ENCODE data around the gene TRAM2.

The TRAM2 gene

DNA sequence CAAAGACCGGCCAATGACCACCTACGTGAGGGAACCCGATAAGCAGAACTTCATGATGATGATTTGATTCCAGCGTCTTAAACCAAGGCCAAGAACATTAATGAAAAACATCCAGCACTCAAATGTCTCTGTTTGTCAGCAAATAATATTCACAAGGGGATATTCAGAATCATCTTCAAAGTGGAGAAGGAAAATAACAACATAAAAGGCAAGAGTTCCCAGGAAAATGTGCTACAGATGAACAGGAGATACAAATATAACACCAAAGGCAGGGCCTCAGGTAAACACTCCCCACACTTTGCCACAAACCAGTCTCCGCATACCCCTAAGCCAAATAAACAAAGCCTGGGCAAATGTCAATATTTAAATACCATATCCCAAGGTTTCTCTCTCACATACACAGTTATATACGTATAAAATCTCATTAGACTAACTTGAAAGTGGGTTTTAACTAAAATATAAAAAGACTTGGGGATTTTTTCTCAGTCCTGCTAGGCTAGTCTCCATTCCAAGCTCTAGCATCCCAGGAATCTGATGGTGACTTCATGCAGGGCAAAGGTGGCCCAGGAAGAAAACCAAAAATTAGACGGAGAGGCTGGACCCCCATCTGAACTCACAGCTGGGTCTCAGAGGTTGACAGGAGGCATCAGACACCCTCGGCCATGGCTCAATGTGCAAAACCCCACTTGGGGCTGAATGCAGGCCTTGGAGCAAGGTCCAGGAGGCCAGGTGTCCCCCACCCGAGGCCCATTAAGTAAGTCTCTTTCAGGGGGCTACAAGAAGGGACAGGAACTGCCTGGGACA is 32.1 kb downstream of the TRAM2 start:
- DNase-seq = no peak

DNA sequence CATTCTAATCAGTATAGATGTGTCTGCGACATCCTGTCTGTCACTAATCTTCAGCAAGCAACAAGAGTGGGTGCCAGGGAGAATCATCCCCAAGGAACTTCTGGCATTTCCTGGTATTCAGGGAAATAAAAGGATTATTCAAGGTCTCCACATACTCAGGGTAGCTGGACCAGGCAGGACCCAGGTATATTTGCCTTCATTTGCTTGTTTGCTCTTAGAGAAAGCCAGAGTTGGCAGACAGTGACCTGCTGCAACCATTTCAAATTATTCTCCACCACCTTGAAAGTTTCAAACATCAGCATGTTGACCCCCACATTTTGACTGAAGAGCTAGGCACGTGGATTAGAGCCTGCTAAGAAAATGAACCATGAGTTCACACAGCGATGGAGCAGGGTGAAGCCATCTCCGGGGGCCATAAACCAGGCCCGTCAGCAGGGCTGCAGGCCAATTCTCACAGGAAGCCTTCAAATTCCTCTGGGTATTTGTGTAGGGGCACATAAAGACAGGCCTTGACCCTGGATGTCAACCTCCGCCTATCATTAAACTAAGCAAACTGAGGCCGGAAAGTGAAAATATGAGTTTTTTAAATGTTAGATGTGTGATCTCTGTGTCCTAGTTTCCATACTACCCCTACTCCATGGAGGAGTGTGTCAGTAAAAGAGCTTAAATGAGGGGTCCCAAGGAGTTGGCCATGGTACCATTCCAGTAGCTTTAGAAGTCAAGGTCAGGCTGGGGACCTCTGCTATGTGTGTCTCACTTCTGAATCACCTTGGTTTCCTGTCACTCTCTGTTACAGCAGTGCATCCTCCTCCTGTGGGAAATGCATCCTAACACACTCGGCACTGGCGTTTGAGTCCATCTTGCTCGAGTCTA is 32.9 kb downstream of the TRAM2 start:
- DNase-seq = no peak

DNA sequence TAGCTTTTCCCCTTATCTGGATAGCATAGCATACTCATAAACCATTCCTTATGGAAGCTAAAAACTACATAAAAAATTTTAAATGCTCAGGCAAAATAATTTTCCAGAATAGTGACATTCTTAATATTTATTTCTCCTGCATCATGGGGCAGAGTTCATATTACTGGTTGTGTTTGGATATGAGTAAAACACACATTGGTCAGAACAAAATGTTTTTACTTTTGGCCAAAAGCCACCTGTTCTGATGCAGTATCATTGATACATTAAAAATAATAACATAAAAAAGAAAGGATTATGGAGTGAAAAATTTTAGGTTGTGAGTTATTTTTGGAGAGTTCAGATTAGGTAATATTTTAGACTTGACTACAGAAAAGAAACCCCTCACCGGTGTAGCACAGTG is 33.6 kb downstream of the TRAM2 start:
- DNase-seq = no peak

DNA sequence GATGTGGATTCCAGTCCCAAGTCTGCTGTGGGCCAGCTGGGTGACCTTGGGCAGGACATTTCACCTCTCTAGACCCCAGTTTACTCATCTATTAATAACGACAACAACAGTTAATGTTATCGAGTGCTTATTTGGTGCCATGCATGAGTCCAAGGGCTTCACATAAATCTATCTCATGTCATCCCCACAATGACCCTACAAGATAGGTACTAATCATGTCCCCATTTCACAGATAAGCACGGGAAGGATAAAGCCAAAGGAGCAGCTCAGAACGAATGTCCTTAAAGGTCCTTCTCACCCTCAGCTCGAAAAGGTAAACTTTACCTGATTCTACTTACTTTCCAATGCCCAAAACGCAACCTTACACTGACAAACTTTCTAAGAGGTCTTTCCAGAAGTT is 35.7 kb downstream of the TRAM2 start:
- DNase-seq = no peak

DNA sequence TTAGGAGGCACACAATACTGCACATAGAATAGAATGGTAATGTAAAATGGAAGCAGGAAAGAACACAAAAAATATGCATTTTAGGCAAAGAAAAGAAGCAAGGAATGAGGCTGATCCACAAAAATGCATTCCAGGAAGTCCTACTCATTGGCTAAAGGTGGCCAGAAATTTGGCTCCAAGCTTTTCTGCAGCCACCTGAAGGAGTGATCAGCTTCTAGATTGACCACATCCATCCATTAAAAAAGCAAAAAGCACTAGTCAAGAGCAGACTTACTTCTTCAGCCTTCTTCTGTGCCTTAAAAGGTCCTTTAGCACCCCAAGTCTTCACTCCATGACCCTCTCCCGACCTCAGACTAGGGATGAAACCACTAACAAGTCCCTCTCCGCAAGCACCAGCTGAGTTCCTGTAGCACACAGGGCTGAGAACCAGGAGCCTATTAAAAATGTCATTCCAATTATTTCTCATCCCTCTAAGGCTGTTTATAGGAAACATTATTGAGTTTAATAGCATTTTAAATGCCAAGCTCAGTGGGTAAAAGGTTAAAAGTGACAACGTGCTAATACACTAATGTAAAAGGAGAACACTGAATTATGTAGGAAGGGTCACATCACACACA is 36.5 kb downstream of the TRAM2 start:
- no peak for DNase-seq

DNA sequence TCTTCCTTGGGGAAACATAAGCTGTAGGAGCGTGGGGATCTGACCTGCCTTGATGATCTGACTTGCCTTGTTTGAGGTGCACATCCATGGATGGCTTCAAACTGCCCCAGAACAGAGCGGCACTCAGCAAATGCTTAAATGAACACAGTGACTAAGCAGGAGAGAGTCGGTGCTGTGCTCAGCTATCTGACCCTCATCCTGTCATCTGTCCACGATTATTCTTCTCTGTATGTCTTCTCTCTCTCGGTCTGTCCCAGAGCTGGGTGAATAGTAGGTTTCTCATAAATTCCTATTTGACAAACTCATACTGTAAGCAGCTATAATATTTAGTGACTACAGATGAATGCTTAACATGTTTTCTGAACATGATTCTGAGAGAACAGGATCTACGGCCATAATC is 37.3 kb downstream of the TRAM2 start:
- no peak for DNase-seq

DNA sequence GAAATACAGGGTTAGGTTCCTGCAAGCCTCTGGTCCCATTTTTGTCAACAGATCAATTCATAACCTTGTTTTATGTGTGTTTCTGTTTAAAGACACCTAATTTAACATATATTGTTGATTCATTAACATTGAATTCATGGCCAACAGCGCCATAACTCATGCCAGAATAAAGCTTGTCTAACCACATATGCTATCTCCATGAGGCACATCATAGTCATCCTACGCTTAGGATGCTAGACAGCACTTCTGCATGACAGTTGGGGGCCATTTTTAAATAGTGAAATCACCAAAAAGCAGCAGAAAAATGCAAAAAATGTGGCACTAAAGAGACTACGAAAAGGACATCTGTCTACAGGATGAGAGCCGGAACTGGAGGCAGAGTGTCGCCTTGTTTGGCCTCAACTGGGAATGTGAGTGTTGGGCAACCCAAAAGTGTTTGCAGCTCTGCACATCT is 37.9 kb downstream of the TRAM2 start:
- no peak for DNase-seq

DNA sequence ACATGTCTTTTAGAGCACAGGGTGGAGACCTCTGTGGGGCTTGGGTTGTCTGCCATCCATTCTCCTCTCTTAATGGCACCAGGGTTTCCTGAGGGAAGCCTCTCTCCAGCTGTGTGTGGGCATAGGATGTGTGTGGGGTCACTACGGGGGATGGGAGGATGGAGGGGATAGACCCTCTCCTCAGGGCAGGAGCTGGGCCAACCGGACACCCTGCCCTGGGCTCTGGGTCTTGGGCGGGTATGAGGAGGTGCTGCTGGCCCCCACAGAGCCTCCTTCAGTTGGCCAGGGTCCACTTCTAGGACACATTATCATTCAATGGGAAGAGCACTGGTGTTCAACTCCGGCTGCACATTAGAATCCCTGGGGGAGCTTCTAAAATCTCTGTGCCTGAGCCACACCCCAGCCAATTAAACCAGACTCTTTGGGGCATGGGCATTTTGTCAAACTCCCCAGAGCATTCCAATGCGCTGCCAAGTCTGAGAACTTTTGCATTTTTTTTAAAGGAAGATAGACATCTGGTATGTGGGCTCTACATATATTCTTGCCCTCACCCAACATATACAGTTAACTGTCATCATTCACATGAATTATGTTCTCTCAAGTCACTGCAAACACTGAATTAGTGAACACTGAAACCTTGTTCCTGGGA is 38.5 kb downstream of the TRAM2 start:
- no peak for DNase-seq

DNA sequence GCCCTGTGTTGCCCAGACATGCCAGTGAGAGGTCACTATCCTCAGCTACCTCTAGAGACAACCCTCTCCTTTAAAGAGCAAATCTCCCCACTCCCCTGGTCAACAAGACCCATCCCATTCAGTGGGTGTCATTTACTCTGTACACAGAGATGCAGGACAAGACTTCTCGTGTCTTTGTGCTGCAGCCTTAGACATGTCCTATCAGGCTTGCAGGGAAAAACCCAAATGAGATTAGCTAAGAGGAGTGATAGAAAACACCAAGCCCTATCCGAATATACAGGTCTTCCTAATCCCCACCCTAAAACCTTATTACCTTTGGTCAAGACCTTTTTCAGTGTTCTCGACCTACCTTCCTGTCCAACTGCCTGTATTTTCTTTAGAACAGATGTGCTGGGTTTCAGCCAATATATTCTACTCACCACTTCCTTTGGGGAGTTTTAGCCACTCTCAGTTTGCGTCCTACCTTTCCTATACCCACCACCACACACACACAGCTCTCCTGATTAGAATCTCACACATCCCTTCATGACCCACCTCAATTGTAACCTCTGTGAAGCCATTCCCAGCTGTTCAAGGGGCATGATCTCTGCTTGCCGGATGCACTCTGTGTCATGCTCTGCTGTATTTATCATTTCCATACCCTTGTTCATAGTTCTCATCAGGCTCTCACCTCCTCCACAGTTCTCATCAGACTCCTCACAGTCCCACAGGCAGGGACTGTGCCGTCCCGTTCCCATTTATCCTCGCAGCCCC is 39.7 kb downstream of the TRAM2 start:
- DNase-seq = no peak

DNA sequence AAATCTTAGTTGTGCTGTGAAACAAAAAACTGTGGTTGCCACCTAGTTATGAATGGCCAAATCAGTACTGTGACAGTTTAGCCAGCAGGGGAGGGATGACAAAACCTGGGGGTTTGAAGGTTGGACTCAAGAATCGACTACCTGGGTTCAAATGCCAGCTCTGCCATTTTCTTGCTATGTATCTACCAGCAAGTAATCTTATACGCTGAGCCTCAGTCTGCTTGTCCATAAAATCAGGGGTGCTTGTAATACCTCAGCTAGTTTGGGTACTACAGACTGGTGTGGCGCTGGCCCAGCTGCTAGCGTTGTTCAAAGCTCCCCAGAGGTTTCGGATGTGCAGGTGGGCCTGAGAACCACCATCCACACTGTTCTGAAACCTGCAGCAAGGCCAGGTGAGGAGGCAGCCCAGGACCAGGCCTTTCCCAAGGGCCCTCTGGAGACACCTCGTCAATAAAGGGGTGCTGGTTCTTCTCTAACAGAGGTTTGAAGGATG is 40.4 kb downstream of the TRAM2 start:
- no peak for DNase-seq

DNA sequence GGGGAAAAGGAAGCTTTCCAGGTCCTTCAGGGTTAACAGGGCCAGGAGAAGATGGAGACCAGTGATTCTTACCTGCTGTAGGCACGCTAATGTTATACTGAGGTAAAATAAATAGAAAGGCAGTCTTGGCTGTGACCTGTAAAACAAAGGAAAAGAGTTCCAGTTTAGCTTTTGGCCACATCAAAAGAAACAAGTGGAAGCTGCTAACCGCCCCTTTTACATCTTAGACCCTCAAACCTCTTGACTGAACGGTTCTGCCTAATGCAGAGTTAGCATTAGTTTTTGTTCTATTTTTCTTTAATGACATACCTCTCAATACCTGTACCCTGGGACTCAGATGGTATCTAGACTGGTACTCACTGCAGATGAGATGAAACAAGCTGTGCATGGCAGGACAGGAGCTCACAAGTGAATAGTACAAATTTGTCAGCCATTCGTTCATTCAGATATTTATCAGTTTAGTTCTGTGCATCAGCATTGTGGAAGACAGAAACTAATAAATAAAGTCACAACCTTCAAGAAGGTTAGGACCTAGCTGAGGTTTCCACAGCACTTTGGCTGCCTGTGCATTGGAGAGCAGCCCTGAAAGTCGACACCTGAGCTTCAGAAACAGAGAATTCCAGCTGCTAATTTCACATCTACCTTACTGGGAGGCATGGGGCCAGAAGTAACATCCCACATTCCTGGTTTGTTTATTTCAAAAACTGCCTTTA is 41.0 kb downstream of the TRAM2 start:
- DNase-seq = no peak

DNA sequence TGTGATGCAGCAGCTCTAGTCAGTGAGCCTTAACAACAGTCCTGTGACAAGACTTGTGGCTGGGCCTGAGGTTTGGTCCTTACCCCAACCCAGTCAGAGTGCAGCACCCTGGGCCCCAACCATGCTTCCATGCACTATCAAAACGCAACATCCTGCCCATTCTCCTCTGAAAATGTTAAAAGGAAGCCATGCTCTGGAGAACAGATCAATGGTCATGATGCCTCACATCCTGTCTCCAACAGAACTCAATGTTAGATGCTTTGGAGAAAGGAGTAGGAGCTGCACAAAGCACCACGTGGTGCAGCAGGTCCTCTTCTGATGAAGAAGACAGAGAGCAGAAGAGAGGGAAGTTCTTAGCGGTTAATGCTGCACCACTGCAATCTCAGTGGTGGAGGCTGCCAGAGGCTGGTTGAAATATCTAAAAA is 41.9 kb downstream of the TRAM2 start:
- DNase-seq = no peak

DNA sequence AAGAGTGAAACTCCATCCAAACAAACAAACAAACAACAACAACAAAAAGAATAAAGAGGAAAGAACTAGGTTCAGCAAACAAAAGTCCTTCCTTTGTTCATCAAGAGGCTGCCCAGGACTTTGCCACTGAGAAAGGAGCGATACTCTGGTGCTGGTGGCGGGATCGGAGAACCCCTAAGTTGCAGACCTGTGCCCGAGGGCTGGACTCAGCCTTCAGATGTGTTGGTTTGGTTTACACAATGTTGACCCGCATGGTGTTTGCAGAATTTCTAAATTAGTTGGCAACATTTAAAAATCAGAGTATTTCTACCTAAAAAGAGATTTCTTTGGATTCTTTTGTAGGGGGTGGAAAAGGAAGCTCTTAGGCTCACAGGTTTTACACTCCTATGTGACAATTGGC is 42.5 kb downstream of the TRAM2 start:
- no peak for DNase-seq

DNA sequence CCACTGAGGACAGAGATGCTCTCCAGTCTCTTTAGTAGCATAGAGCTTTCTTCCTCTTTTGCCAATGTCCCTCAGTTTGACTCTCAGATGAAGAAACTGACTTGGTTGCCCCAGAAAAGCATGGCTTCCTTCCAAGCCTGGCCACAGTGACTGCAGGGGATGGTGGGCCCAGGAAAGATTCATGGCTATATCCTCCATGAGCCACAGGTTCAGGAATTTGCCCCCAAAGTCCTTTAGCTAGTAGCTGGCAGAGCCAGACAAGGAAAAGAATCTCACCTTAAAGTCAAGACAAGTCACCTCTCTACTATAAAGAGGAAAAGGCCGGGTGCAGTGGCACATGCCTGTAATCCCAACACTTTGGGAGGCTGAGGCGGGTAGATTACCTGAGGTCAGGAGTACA is 43.4 kb downstream of the TRAM2 start:
- no peak for DNase-seq

DNA sequence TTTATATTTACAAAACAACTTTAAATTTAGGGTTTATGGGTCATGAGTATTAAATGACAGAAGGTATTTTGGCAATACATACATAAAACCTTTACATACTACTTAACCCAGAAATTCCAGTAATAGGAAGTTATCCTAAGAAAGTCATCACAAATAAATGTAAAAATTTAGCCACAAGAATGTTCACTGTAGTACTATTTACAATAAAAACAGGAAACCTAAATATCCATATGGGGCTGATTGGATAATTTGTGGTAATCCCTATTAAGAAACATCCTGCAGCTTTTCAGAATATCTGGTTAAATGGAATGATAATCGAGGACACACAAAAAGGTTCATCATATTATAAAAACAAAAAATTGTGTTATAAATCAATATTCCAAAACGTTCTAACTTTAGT is 44.4 kb downstream of the TRAM2 start:
- DNase-seq = no peak

DNA sequence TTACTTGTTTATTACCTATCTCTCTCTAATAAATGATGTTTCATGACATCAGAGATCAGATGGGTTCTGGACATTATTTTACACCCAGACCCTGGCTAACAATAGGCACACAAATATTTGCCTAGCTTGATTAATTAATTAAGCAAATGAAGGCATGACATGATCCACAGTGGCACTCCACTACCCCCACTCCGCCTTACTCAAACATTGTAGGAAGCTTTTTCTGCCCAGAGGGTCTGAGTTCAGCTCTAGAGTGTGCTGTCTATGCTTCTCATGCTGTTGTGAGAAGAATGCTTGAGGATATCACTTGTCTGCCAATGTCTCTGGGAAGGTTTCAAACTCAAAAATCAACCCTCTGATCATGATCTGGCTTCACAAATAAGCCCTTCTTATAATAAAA is 45.0 kb downstream of the TRAM2 start:
- no peak for DNase-seq

DNA sequence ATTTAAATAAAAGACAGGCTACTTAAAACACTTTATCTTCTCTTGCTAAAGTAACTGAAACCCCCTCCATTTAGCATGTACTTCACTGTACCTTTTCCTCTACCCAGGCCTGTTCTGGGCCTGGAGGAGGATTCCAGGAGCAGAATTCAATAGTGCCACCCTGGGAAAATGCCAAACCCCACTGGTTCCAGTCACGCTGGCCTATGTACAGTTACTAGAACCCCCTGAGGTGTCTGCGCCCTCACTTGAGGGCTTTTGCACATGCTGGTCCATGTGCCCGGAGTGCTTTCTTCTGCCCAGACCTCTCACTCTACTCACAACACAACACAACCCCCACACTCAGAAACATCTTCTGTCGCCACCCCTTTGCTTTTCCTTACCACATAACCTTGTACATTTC is 45.5 kb downstream of the TRAM2 start:
- DNase-seq = no peak

DNA sequence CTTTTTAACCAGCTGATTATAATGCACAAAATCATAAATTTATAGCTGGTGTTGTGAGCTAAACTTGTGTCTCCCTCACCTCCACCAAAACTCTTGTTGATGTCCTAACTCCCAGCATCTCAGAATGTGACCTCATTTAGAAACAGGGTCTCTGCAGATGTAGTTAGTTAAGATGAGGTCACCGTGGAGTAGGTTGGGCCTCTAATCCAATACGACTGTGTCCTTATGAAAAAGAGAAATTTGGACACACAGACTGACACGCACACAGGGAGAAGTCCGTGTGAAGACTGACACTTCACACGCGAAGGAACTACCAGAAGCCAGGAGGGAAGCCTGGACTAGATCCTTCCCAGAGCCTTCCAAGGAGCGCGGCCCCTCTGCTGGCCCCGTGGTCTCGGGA is 46.5 kb downstream of the TRAM2 start:
- DNase-seq = no peak

DNA sequence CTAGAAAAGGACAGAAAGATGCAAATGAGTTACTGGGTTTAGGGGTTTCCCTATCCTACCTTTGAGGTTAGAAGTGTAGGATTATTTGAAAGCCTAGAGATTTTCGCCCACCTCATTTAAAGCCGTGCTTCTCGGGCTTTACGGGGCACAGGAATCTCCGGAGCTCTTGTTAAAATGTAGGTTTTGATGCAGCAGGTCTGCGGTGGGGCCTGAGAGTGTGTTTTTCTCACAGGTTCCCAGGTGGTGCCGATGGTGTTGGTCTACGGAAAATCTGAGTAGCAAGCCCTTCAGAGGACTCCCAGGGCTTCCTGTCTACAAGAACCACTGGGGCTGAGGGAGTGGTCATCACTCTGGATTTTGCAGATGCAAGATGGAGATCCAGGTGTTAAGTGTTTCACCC is 47.5 kb downstream of the TRAM2 start:
- DNase-seq = no peak

DNA sequence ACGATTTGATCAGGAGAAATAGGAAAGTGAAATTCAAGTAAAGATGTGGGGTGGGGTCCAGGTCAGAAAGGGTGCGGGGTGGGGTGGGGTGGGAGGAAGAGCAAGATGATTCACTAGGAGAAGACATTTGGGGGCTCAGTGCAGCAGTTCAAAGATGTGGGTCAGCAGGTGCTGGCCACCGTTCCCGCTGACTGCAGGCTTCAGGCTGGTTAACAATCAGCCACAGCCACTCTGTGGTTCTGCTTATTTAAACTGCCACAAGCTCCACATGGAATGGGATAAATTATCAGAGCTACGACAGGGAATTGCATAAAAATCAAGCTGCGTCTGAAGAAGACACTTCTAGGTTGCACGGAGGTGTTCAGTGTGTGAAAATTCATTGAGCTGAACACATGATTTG is 49.4 kb downstream of the TRAM2 start:
- no peak for DNase-seq

DNA sequence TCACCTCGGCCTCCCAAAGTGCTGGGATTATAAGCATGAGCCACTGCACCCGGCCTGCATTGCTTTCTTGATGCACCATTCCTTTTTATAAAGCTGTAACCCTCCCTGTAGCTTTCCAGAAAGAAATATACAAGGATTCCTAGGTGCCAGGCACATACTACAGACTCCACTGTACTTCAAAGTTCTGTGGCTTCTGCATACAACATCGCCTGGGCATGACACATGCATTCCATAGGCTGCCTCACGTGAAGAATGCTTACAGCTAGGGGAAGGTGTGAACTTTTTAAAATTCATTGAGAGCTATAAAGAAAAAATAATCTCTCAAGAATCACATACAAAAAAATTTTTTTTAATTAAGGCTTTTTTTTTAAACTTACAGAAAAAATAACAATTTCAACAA is 50.2 kb downstream of the TRAM2 start:
- no peak for DNase-seq

DNA sequence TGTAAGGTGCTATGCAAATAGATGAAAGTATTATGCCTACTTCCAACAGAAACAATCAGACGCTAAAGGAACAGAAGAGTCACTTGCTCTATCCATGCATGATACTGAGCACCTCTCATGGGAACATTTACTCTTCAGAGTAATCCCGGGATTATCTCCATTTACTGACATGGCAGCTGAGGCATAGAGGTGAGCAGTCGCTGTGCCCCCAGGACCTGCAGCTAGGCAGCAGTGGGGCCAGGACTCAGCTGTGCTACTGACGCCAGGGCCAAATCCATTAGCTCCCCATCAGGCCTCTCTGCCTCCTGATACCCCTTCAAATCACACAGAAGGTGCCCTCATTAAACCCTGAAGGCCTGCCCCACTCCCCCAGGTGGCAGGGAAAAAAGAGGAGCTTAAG is 51.9 kb downstream of the TRAM2 start:
- no peak for DNase-seq

All from activated CD8-positive, alpha-beta memory T cell treated with anti-CD3 and anti-CD28 coated beads, Interleukin-2, amount 50 U/mL, for 4 hours (primary cell).